Measurements from ENCODE around the gene ACER3.
"Not testable (repeated sequence)": the region's sequence is repeated elsewhere in the genome, so short reads cannot be mapped to it uniquely, and the experiment has no call there.

ACER3 gene

GRCh38 chr11:77042111-77042726, 181.5 kb downstream of the ACER3 start:
- no peak for DNase-seq

GRCh38 chr11:77044356-77044755, 183.6 kb downstream of the ACER3 start:
- no peak for DNase-seq

GRCh38 chr11:77044886-77045285, 184.2 kb downstream of the ACER3 start:
- no peak for DNase-seq

- DNase-seq, result peak; percentile 31
These were observed 185.4 kb downstream of the ACER3 start for GRCh38 chr11:77046060-77046501.

- DNase-seq, result peak; percentile 89
These were observed 186.5 kb downstream of the ACER3 start for GRCh38 chr11:77047007-77047927.

- not testable (repeated sequence) for DNase-seq
These were observed 187.3 kb downstream of the ACER3 start for GRCh38 chr11:77047928-77048446.

GRCh38 chr11:77049026-77049425, 188.3 kb downstream of the ACER3 start:
- DNase-seq, result no peak

- DNase-seq, result no peak
These were observed 190.8 kb downstream of the ACER3 start for GRCh38 chr11:77051511-77051910.

GRCh38 chr11:77052518-77052917, 191.8 kb downstream of the ACER3 start:
- DNase-seq, result no peak

GRCh38 chr11:77053217-77054015, 192.7 kb downstream of the ACER3 start:
- DNase-seq, result no peak

- no peak for DNase-seq
These were observed 193.4 kb downstream of the ACER3 start for GRCh38 chr11:77054084-77054483.

- DNase-seq, result no peak
These were observed 194.4 kb downstream of the ACER3 start for GRCh38 chr11:77055101-77055561.

GRCh38 chr11:77055913-77056312, 195.2 kb downstream of the ACER3 start:
- no peak for DNase-seq

GRCh38 chr11:77056814-77057402, 196.2 kb downstream of the ACER3 start:
- DNase-seq, result no peak

- no peak for DNase-seq
These were observed 197.3 kb downstream of the ACER3 start for GRCh38 chr11:77057938-77058474.

GRCh38 chr11:77058900-77059299, 198.2 kb downstream of the ACER3 start:
- DNase-seq, result no peak

GRCh38 chr11:77059806-77060205, 199.1 kb downstream of the ACER3 start:
- no peak for DNase-seq

GRCh38 chr11:77060234-77060633, 199.5 kb downstream of the ACER3 start:
- DNase-seq, result no peak

- DNase-seq, result not testable (repeated sequence)
These were observed 200.5 kb downstream of the ACER3 start for GRCh38 chr11:77061258-77061657.

GRCh38 chr11:77062924-77063323, 202.2 kb downstream of the ACER3 start:
- no peak for DNase-seq

- DNase-seq, result no peak
These were observed 202.7 kb downstream of the ACER3 start for GRCh38 chr11:77063407-77063806.

- DNase-seq, result no peak
These were observed 203.1 kb downstream of the ACER3 start for GRCh38 chr11:77063861-77064260.

Measured in NCI-H146 (cell line).